HG03045 (cell line): ENCODE measurements around the gene ENGASE.

Experiments used
- ATAC-seq: cut with Tn5 transposase; IDR thresholded peaks from one replicate; pipeline ENCODE4 v1.9.1; 2021; ENCODE audit warnings: mild to moderate bottlenecking, moderate library complexity; ENCODE audit not compliant: unreplicated experiment

Gene ENGASE

DNA sequence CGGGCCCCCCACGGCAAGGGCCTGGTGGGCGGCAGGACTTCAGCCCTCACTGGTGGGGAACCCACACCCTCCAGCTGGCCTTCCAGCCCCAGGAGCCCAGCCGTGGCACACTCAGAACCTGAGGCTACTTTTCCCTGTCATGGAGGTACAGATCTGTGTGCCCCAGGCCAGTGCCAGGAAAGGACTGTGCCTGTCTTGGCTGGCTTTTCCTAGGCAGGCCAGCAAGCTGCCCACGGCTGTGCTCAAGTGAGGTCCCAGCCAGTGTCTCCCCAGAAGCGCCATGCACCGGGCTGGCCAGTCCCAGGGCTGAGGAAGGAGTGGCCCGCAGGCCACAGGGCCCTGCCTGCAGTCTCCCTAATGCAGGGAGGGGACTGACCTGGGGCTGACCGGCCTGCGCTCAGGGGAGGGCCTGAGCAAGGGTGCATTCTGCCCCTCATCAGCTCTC lies 16.6 kb downstream of the ENGASE start:
- no peak for ATAC-seq

GRCh38 chr17:79092567-79092966 lies 17.9 kb downstream of the ENGASE start:
- no peak for ATAC-seq

- ATAC-seq = no peak
Measured at GRCh38 chr17:79093270-79093669, 18.6 kb downstream of the ENGASE start.

DNA sequence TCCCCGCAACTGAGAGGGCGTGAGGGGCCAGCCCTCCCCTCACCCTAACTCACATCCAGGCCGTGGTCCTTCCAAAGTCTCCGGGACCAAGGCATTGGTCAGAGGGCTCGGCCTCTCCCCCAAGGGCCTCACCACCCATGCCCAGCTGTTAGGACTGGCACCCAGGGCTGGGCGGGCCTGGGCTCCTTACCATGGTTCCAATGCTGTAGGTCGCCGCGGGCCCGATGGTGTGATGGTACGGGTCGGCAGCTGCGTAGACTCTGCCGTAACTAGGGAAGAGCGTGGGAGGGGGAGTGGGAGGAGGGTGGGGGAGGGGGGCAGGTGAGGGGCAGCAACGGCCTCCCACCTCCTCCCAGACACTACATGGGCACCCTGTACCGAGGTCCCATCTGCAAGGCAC lies 19.6 kb downstream of the ENGASE start:
- no peak for ATAC-seq

GRCh38 chr17:79095345-79096055 lies 20.9 kb downstream of the ENGASE start:
- ATAC-seq = no peak

DNA sequence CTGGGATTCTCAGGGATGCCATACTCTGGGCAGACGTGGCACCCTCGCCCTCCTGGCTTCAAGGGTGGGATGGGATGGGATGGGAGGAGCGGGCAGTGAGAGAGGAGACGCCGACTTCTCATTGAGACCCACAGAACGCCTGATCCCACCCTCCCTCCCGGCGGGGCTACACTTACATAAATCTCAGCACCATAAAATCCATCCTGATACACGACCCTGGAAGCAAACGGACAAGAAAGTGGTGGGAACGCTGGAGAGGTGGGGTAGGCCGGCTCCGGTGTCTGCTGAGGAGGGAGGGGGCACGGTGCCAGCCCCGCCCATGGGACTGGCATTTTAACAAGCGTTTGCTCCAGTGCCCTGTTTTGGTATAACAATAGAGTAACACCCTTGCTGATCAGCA lies 21.9 kb downstream of the ENGASE start:
- no peak for ATAC-seq

- ATAC-seq = no peak
Measured at GRCh38 chr17:79097226-79098055, 22.8 kb downstream of the ENGASE start.

- no peak for ATAC-seq
Measured at GRCh38 chr17:79098282-79098867, 23.8 kb downstream of the ENGASE start.

DNA sequence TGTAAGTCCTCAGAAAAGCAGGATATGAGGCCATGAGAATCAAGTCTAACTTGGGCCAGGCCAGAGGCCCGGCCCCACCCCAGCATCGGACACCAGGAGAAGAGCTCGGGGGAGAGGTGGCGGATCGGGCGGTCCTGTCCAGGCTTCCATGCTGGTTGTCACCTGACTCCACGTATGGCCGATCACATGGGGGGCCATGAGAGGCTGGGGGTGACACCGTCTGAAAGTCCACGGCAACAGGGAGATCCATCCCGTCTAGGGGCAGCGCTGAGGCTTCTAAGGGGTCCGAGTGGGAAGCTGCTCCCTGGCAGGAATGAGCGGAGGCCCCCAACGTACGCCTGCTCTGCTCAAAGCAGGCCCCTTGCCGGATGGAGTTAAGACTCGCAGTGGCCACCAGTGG lies 25.8 kb downstream of the ENGASE start:
- no peak for ATAC-seq

GRCh38 chr17:79101111-79101673 lies 26.6 kb downstream of the ENGASE start:
- ATAC-seq = no peak

GRCh38 chr17:79102214-79102613 lies 27.6 kb downstream of the ENGASE start:
- ATAC-seq = no peak

GRCh38 chr17:79104898-79105600 lies 30.4 kb downstream of the ENGASE start:
- ATAC-seq = no peak

DNA sequence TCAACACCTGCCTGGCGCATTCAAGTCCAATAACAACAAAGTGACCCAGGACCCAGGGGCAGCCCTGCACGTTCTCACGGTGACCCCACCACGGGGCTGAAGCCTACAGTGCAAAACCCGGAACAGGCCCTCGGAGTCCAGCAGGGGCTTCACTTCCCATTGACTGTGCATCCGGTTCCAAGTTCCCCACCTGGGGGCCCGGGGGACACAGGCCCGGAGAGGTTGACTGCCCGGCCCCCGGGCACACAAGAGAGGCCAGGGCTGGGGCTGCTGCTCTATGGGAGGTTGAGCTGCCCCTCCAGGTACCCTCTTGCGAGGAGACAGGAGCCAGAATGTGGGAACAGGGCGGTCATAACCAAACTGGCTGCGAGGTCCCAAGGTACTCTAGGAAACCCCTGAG lies 31.3 kb downstream of the ENGASE start:
- no peak for ATAC-seq

GRCh38 chr17:79106958-79107357 lies 32.3 kb downstream of the ENGASE start:
- ATAC-seq = no peak

- no peak for ATAC-seq
Measured at GRCh38 chr17:79107499-79108231, 33.0 kb downstream of the ENGASE start.

DNA sequence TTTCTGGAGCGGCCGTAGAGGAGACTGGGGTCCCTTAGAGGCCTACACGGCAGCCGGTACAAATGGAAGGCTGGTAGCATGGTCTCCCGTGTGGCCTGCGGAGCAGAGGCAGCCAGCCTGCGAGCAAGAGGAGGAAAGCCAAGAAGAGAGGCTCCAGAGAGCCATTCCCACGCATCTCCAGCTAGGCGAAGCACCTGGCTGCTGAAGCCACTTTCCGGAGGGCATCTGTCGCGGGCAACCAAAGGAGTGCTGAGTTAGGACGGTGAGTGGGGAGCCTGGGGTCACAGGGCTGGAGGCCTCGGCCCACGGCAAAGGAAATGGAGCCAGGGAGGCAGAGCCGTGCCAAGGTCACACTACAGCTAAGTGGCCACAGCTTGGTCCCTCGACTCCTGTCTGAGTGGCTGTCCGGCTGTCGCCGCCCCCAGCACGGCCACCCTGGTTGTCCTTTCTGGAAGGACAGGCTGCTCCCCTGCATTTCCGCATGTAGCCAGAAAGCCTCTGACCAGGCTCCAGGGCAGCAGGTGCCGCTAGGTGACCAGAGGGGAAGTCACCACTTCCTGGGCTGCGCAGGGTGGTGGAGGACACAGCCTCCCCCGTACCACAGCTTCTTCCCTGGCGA lies 33.7 kb downstream of the ENGASE start:
- ATAC-seq = no peak

DNA sequence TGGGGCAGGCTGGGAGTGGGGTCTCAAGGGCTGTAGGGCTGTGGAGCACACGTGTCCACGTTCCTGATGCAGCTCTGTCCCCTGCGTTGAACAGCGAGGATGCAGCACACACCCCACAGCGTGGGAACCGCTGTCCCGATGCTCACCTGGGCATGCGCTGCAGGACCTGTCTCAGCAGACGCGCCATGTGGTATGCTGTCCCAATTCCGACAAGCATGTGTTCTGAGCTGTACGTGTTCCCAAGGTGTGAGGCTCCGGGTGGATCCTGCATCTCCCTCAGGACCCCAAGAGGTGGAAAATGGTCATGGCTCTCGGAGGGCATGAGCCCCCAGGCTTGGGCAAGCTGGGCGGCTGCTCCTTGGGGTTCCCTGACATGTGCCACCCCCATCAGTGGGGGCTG lies 34.2 kb downstream of the ENGASE start:
- no peak for ATAC-seq

DNA sequence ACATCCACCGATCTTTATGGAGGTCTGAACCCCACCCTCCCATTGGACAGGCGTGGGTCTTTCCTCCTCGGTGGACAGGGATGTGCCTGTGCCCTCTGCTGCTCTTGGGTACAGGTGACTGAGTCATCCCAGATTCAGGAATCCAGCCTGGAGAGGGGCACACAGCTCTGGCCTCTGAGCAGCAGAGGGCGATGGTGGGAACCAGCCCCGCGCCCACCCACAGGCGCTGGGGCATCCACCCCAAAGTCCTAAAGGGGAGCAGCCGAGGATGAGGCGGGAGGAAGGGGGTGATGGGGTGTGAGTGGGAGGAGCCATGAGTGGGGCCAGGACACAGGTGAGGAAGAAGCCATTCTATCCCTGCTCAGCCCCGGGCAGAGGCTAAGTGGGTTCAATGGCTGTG lies 35.0 kb downstream of the ENGASE start:
- ATAC-seq = no peak

GRCh38 chr17:79111097-79111496 lies 36.5 kb downstream of the ENGASE start:
- ATAC-seq = no peak

GRCh38 chr17:79112471-79112870 lies 37.8 kb downstream of the ENGASE start:
- ATAC-seq = no peak
